ENCODE results near the gene PCDH9.

PCDH9 gene

DNA sequence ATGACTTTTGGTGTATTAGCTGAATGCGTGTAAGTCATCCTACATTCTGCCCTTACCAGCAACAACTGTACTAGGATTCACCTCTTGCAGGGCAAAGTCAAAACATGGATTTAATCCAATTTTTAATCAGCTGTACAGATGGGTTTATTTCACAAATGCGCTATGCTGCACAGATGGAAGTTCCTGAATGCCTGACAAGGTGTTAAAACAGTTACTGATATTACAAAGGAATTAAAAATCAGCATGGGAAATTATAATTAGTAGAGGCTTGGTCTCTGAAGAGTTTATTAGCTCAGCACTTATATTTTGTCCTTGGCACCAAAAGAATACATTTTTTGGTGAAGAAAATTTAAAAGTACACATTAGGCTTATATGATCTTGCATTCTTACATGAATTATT is 448.9 kb downstream of the PCDH9 start:
- no peak overlapping the region for H3K9ac ChIP-seq
- H3K79me2 ChIP-seq (ENCODE audit: insufficient read depth, low read depth): no peaks in the 10 kb centered on the region
- H2AFZ ChIP-seq (ENCODE audit: low read depth): no peak overlapping the region
- TF ChIP-seq, protein P1, sequence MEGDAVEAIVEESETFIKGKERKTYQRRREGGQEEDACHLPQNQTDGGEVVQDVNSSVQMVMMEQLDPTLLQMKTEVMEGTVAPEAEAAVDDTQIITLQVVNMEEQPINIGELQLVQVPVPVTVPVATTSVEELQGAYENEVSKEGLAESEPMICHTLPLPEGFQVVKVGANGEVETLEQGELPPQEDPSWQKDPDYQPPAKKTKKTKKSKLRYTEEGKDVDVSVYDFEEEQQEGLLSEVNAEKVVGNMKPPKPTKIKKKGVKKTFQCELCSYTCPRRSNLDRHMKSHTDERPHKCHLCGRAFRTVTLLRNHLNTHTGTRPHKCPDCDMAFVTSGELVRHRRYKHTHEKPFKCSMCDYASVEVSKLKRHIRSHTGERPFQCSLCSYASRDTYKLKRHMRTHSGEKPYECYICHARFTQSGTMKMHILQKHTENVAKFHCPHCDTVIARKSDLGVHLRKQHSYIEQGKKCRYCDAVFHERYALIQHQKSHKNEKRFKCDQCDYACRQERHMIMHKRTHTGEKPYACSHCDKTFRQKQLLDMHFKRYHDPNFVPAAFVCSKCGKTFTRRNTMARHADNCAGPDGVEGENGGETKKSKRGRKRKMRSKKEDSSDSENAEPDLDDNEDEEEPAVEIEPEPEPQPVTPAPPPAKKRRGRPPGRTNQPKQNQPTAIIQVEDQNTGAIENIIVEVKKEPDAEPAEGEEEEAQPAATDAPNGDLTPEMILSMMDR (conservative IDR thresholded peaks at IDR 0.05; ENCODE audit: low read depth, low read length): no peak
- no peaks in the 10 kb centered on the region for H4K20me1 ChIP-seq (ENCODE audit: insufficient read depth)
- H3K27me3 ChIP-seq (ENCODE audit: insufficient read depth, low read depth): no peaks in the 10 kb centered on the region
- no peak overlapping the region for H3K4me2 ChIP-seq
- no peak overlapping the region for H3K27ac ChIP-seq
- no peaks in the 10 kb centered on the region for H3K4me1 ChIP-seq (ENCODE audit: low read depth, poor library complexity, severe bottlenecking)
- no peaks in the 10 kb centered on the region for H3K36me3 ChIP-seq (ENCODE audit: insufficient read depth)
- no peak overlapping the region for H3K4me3 ChIP-seq (IDR thresholded peaks at IDR 0.05; ENCODE audit: insufficient read depth, low read depth, low read length)

- TF ChIP-seq, protein P1 (conservative IDR thresholded peaks at IDR 0.05; ENCODE audit: low read depth, low read length): no peak
- Histone ChIP-seq H3K9ac (no peak overlapping the region), H3K27me3 (ENCODE audit: insufficient read depth, low read depth) (no peaks in the 10 kb centered on the region), H3K27ac (no peak overlapping the region), H3K36me3 (ENCODE audit: insufficient read depth) (no peaks in the 10 kb centered on the region), H2AFZ (ENCODE audit: low read depth) (no peak overlapping the region), H3K4me1 (ENCODE audit: low read depth, poor library complexity, severe bottlenecking) (no peaks in the 10 kb centered on the region), H3K4me3 (IDR thresholded peaks at IDR 0.05; ENCODE audit: insufficient read depth, low read depth, low read length) (no peak overlapping the region), H3K79me2 (ENCODE audit: insufficient read depth, low read depth) (no peaks in the 10 kb centered on the region), H3K4me2 (no peak overlapping the region), H4K20me1 (ENCODE audit: insufficient read depth) (no peaks in the 10 kb centered on the region)
These were observed 449.3 kb downstream of the PCDH9 start for GRCh38 chr13:66780814-66781213.

GRCh38 chr13:66778461-66778860 is 451.7 kb downstream of the PCDH9 start:
- TF ChIP-seq, protein P1 (conservative IDR thresholded peaks at IDR 0.05; ENCODE audit: low read depth, low read length): no peak
- no peak overlapping the region for H2AFZ ChIP-seq (ENCODE audit: low read depth)
- no peaks in the 10 kb centered on the region for H3K4me1 ChIP-seq (ENCODE audit: low read depth, poor library complexity, severe bottlenecking)
- no peaks in the 10 kb centered on the region for H3K36me3 ChIP-seq (ENCODE audit: insufficient read depth)
- no peaks in the 10 kb centered on the region for H4K20me1 ChIP-seq (ENCODE audit: insufficient read depth)
- H3K27me3 ChIP-seq (ENCODE audit: insufficient read depth, low read depth): no peaks in the 10 kb centered on the region
- no peak overlapping the region for H3K4me3 ChIP-seq (IDR thresholded peaks at IDR 0.05; ENCODE audit: insufficient read depth, low read depth, low read length)
- H3K4me2 ChIP-seq: no peak overlapping the region
- H3K79me2 ChIP-seq (ENCODE audit: insufficient read depth, low read depth): no peaks in the 10 kb centered on the region
- H3K27ac ChIP-seq: no peak overlapping the region
- H3K9ac ChIP-seq: no peak overlapping the region

- no peaks in the 10 kb centered on the region for H3K79me2 ChIP-seq (ENCODE audit: insufficient read depth, low read depth)
- no peak overlapping the region for H3K4me2 ChIP-seq
- no peak overlapping the region for H3K9ac ChIP-seq
- no peaks in the 10 kb centered on the region for H3K27me3 ChIP-seq (ENCODE audit: insufficient read depth, low read depth)
- H3K4me1 ChIP-seq (ENCODE audit: low read depth, poor library complexity, severe bottlenecking): no peaks in the 10 kb centered on the region
- TF ChIP-seq, protein P1 (conservative IDR thresholded peaks at IDR 0.05; ENCODE audit: low read depth, low read length): no peak
- H3K4me3 ChIP-seq (IDR thresholded peaks at IDR 0.05; ENCODE audit: insufficient read depth, low read depth, low read length): no peak overlapping the region
- no peaks in the 10 kb centered on the region for H3K36me3 ChIP-seq (ENCODE audit: insufficient read depth)
- H3K27ac ChIP-seq: no peak overlapping the region
- H2AFZ ChIP-seq (ENCODE audit: low read depth): no peak overlapping the region
- no peaks in the 10 kb centered on the region for H4K20me1 ChIP-seq (ENCODE audit: insufficient read depth)
These were observed 454.9 kb downstream of the PCDH9 start for GRCh38 chr13:66775196-66775595.

Data from KMS-11 (cell line).